GM19043 (cell line): Measurements from ENCODE around the gene EHBP1.

Experiments used
- ATAC-seq: cut with Tn5 transposase; IDR thresholded peaks from one replicate; pipeline ENCODE4 v1.9.1; 2021; ENCODE audit warnings: low read depth; ENCODE audit not compliant: unreplicated experiment

The EHBP1 gene

DNA sequence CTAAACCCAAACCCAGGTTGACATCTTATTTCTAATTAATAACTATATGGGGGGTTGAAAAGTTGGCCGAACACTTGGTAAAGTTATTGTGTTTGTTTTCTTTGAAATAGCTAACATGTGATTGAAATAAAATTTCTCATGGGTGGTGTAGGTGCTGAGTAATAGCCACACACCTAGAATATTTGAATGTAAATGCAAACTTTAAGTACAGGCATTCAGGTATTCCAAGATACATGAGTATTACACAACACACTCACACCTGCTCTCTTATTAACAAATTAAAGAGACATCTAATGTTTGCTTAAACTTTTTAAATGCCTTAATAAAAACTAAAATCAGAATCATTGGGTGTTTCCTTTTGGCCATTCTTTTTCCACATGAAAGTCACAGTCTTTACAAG is 165.5 kb downstream of the EHBP1 start:
- no peak for ATAC-seq

DNA sequence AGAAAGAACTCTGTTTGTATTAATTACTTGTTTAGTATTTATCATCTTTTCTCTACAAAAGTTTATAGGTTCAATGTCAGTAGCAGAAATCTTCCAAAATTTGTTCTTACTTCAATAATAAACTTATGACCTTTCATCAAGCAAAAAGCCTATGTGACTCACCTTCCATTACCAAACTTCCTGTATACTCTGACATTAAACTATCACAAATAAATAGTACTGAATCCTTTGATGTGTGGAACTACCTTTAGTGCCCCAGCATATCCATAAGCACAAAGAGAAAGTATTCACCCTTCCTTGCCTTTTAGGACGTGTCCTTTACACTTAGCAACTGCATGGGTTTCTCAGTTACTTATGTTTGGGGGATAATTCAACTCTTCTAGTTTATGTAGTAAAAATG is 166.0 kb downstream of the EHBP1 start:
- ATAC-seq: no peak

DNA sequence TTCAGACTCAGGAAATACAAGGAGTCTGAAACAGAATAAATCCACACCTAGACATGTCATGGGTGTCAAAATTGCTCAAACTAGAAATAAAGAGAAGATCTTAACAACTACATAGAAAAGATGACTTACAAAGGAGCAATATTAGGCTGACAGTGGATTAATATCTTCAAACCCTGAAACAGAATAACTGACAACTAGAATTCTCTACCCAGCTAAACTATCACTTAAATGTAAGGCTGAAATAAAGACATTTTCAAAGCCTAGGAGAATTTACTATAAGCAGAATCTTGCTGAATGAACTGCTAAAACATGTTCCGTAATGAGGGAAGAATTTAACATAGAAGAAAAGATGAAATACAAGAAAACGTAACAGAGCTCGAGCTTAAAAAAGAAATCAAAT is 168.1 kb downstream of the EHBP1 start:
- no peak for ATAC-seq

DNA sequence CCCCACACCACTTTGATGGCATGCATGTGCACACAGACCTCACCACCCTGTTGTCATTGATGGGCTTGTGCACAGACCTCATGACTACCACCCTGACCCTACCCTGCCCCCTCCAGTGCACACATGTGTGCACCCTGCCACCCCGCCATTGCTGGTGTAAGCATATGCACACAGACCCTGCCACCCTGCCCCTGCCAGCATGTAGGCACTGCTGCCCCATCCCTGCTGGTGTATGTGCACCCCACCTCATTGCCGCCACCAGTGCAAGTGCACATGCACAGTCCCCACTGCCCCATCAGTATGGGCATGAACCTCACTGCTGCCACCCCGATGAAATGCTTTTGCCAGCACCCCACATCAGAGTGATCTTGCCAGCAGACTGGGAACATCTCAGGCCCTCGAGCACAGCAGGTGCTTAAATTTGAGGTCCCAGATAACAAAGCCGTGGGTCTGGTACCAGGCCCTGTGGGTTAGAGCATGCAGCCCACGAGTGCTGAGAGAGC is 169.4 kb downstream of the EHBP1 start:
- no peak for ATAC-seq

DNA sequence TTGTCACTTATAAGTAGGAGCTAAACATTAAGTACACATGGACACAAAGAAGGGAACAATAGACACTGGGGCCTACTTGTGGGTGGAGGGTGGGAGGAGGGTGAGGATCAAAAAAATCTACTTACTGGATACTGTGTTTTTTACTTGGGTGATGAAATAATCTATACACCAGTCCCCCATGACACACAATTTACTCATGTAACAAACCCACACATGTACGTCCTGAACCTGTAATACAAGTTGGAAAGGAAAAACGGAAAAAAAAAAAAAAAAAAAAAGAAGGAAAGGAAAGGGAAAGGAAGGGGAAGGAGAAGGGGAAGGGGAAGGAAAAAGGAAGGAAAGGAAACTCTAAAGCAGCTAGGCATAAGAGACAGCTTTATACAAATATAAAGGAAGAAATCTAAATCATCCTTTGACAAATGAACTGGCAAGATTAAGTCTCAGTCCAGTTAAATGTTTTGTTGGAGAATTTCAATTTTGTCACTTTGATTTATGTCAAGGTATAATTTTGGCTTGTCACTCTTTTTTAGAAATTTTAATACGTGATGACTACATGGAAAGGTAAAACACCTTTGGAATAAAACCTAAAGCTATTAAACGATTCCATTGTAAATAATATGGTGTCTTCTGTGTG is 175.8 kb downstream of the EHBP1 start:
- no peak for ATAC-seq

DNA sequence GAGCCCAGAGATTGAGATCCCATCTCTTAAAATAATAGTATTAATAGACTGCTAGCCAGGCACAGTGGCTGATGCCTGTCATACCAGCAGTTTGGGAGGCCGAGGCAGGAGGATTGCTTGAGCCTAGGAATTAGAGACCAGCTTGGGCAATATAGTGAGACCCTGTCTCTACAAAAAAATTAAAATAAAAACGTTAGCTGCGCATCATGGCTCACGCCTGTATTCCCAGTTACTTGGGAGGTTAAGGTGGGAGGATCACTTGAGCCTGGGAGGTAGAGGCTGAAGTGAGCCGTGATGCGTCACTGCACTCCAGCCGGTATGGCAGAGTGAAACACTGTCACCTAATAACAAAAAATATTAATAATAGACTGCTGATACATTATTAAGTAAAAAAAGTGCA is 178.1 kb downstream of the EHBP1 start:
- no peak for ATAC-seq

DNA sequence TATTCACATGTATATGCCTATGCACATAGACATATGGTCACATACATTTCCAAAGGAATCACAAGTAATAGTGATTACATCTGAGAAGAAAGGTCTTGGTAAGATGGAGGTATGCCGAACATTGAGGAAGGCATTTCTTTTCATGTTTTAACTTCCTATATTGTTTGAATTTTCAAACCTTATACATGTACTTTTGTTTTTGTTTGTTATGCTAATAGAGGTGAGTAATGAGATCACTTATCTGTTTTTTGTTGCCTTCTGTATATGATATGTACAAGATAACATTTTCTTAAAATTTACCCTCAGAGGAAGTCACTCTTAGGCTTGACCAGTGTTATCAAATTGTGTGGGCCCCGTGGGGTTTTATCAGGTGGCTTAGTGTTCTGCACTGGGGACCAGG is 178.6 kb downstream of the EHBP1 start:
- no peak for ATAC-seq

DNA sequence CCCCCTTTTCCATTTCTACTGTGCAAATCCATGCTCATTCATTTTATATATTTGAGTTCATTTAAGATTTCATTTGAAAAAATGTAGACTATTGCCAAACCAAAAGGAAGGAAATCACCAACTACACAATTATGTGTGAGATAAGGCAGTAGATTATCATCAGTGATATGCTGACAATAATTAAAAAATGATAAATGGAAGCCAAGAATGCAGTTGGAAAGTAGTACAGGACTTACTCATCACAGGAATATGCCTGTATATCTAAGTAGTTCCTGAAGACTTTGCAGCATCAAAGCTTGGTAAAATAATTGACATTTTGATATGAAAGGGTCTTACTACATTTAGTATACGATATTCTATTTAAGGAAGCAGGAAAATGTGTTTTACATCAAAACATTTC is 179.0 kb downstream of the EHBP1 start:
- ATAC-seq: no peak

DNA sequence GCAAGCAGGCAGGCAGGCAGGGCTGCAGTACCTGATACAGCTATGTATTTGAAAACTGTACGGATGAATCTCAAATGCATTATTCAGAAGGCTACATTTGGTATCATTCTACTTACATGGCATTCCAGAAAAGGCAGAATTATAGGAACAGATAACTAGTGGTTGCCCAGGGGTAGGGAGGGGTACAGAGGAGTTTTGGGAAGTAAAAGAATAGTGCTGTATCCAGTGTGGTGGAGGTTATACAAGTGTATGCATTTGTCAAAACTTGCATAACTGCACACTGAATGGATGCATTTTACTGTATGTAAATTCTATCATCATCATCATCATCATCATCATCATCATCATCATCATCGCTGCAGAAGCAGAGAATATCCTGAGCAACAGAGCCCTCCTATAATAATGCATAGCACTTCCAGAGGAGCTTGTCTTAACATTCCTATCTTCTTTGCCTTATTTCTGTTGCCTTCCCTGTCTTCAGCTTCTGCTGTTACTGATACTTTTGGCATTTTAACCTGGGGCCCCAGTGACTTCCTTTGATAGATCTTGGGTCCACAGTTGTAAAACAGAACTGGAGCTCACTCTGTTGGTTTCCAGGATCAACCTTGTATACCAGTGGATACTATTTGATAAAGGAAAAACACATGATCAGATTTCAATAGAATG is 189.6 kb downstream of the EHBP1 start:
- ATAC-seq: no peak

DNA sequence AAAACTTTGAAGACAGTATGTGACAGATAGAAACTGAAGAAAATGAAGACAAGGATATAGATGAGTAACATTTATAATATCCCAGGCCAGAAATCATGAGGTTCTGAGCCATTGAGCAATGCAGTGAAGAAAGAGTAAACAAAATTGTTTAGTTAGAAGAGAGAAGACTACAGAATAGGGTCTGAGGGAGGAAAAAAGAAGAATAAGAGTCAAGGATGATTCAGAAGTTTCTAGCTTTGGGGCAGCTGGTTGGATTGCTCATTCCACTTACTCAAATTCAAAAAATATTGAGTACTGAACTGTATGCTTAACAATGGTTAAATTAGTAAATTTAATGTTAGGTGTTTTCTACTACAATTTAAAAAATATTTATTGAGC is 190.1 kb downstream of the EHBP1 start:
- ATAC-seq: no peak

DNA sequence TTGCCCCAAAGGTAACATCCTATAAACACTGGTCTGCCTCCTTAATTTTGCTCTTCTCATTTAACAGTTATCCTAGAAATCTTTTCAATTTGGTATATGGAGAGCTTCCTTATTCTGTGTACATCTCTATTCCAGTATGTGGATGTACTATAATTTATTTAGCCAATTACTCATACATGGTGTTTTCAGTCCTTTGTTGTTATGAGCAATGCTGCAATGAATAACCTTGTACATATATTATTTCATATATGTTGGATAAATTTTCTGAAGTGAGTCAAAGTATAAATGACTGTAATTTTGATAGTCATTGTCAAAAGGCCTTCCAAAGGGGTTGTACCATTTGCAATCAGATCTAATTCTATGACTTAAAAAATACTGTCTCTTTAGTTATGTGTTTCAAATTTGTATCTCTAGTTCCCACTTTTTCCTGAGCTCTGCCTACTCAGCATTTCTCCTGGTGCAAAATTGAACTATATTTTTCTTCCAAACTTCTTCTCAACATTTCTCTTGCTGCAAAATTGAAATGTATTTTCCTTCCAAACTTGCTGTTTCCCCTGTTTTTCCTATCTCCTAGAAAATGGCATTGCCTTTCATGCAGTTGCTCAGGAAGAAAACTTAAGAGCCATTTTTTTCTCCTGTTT is 191.8 kb downstream of the EHBP1 start:
- ATAC-seq: no peak

DNA sequence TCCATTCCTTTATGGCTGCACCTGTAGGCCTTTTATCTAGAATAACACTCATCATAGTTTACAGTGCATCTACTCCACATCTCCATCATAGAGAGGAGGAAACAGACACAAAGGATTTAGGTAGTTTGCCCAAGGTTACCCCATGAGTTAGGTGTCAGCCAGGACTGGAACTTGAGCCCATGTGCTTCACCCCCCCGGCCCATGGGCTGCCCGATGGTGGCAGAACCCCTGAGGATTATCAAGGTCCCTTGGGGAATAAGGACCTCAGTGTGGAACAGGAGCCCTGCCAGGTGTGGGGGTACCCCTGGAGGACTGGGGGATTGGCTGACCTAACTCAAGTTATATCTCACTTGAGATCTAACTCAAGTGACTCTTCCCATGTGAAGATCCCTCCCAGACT is 198.8 kb downstream of the EHBP1 start:
- ATAC-seq: no peak

DNA sequence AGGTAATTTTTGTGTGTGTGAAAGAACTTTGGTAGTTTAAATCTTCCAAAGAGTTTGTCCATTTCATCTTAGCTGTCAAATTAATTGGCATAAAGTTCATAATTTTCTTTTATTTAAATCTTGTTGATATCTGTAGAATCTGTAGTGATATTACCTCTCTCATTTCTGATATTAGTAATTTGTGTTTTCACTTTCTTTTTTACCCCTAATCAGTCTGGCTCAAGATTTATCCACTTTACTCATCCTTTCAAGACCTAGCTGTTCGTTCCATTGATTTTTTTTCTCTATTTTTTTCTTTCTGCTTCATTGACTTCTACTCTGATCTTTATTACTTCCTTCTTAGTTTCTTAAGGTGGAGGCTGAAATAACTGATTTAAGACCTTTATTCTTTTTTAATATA is 202.6 kb downstream of the EHBP1 start:
- no peak for ATAC-seq

DNA sequence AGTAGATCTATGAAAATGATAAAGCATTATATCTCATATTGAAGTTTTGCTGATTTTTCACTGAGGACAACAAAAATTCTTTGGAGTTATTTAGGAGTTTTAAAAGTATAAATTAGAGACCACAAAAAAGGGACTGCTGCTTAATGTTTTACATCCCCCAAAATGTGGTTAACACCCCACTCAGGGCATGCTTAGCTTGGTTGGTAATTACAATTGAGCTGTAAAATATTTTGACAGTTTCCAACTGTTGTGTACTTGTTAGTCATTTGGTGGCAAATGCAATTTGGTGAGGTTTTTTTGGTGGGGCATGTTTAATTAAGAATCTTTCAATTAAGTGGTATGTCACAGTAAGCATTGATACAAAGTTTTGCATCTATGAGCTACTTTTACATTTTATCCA is 207.8 kb downstream of the EHBP1 start:
- no peak for ATAC-seq

DNA sequence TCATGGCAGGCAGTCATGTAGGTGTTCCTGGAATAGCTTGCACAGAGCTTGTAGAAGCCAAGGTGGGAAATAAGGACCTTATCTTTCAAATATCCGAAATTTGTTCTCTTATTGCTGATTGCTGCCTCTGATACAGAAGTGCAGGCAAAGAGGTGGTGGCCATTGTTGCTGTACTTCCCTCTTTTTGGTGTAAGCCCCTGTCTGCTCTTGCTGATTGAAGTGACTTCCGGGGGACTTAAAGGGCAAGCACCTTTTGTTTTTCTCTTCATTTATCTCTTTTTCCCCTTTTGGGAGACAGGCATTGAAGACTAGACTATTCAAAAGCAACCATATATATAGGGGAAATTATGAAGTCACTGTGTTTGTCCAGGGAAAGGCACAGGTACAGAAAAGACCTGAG is 213.5 kb downstream of the EHBP1 start:
- ATAC-seq: no peak

DNA sequence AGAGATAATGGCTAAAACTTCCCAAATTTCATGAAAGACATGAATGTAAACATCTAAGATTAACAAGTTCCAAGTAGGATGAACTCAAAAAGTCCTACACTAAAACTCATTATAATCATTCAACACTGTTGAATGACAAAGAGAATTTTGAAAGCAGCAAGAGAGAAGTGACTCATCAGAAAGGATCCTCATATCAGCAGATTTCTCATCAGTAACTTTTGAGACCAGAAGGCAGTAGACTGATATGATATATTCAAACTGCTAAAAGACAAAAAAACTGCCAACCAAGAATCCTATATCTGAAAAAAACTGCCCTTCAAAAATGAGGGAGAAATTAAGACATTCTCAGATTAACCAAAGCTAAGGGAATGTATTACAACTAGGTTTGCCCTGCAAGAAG is 214.6 kb downstream of the EHBP1 start:
- no peak for ATAC-seq

DNA sequence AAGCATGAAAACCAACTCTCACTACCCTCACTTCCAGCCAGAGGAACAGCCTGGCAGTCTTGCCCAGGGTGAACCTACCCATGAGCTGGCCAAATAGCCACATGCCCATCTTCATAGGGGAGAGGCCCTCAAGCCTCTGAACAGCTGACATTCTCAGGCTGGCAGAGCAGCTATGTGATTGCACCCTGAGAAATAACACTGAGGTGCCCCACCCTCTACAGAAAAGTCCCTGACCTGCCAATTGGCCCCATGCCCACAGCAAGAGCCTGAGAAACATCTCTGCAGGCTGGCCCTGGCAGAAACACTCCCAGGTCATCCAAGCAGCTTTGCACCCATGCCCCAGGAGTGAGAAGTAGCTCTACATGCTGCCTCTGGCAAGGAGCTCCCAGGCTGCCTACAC is 217.7 kb downstream of the EHBP1 start:
- no peak for ATAC-seq

DNA sequence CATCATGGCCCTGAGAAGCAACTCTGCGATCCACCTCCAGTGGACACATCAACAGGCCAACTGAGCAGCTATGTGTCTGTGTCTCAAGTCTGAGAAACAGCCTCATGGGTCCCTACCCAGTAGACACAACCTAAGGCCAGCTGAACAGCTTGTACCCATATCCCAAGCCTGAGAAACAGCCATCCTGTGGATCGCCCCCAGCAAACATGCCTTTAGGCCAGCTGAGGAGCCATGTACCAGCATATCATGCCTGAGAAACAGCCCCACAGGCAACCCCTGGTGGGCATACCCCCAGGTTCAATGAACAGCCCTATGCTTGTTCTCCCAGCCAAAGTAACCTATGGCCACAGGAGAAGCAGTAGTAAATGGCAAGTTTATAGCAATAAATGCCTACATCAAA is 218.4 kb downstream of the EHBP1 start:
- no peak for ATAC-seq

DNA sequence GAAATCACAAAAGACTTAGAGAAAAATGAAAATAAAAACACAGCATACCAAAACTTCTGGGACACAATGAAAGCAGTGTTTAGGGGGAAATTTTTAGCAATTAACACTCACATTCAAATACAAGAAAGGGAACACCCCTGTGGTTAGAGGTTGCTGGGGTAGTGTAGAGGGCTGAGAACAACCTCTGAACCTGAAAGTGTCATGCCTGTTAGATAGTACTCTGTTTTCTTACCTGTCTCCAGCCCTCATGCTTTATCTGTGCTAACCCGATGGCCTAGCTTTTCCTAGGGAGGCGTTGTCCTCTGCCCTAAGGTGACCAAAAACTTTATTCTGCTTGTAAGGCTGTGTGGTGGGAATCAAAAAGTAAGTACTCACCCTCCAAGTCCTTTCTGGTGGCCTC is 222.5 kb downstream of the EHBP1 start:
- ATAC-seq: no peak

DNA sequence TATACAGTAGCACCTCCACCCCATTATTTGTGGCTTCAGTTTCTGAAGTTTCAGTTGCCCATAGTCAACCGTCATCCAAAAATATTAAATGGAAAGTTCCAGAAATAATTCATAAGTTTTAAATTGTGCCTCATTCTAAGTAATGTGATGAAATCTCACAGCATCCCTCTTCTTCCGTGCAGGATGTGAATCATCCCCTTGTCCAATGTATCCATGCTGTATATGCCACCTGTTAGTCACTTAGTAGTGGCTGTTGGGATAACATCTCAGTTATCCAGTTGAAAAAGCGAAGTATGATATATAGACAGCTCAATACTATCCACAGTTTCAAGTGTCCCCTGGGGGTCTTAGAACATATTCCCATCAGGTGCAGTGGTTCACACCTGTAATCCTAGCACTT is 226.0 kb downstream of the EHBP1 start:
- ATAC-seq: no peak

DNA sequence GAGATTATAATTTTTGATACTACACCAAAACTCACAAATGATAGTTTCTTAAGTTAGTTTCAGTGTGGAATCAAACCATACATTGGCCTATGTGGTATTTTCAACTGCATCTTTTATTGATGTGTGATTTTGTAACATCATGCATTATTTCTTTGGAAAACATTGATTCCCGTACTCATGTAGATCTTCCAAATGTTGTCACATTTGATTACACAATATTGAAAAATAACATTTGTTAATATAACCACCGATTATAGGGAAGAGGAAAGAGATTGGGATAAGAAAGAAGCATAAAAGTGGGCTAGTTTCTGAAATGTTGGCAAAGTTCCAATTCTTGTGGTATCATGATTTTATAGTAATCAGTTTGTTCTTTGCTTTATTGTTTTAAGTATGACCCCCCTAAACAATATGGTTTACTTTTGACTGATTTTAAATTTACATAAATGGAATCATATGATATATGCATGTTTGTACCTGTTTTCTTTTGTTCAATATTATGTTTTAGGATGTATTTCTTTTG is 227.9 kb downstream of the EHBP1 start:
- ATAC-seq: no peak

DNA sequence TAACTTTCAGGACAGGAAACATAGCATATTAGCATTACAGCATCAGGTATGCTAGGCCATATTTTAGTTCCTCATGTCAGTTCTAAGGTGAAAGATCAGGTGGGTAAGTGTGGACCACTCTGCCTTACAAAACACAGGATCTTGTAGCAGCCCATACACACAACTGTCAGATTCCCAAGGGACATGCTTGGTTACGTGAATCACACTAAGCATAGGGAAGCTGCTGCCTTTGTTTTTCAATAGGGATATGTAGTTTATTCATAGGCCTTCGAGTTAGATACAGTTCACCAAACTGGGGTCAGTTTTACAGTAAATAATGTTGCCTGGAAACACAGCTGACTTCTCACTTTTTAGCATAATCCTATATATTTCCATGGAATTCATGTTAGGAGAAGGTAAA is 229.0 kb downstream of the EHBP1 start:
- no peak for ATAC-seq
